Measurements from ENCODE around the gene PACSIN3. TPM values are rescaled to one million over a fixed set of nuclear protein-coding genes. Genes with fewer than 3 reads are reported as not detected.

The PACSIN3 gene
- total and polyA plus RNA-seq, 2 of the 13 experiments (the other 11 are each of a cell fraction or from before 2014, with no cell fraction given) = 47.9 to 93.3 TPM

- H3K36me3 ChIP-seq (replicated peaks in 1 of 2; ENCODE audit: control insufficient read depth in 1 of 2, insufficient read depth in 2 of 2, low read length in 2 of 2) = peaks cover 35 to 75% of the 10 kb centered on the region in 2 experiments
- no peaks in the 10 kb centered on the region for H3K9me3 ChIP-seq (ENCODE audit: low read length)
- 0 out of 2 replicates have a peak, but pooled peaks cover 10% of the 10 kb centered on the region for H4K20me1 ChIP-seq (ENCODE audit: insufficient read depth, low read length)
- DNase-seq (ENCODE audit: low spot score) = no peak
- H3K79me2 ChIP-seq (ENCODE audit: insufficient read depth, low read length) = peaks cover 61% of the 10 kb centered on the region
- BruUV-seq (replicated peaks) = no TSS peak
- no peak for ATAC-seq
- no peak overlapping the region for H3K9ac ChIP-seq (ENCODE audit: insufficient read depth, low read depth, low read length)
- FAIRE-seq = no peak
- H3K27me3 ChIP-seq (ENCODE audit: control insufficient read depth in 1 of 2, insufficient read depth in 2 of 2, low read length in 2 of 2) = no peaks in the 10 kb centered on the region; a peak in 1 of 5 replicates
- H2AFZ ChIP-seq (ENCODE audit: low read length) = no peak overlapping the region
- WGBS (ENCODE audit: low lambda C conversion rate) = 96% methylated on average over 5 of the region's 8 CpGs
- ChIA-PET CTCF (ENCODE audit: low intra/inter-chr PET ratio, low total read pairs) (no interaction called here), POLR2A (interaction anchor here (0.5 to 1.2 kb wide), 4 partner anchors 13 to 188 kb away, joined by 3 to 5 read pairs (median 4); no protein-coding TSS in a partner anchor)
- no peak for TF ChIP-seq ZNF878 (CRISPR knock-in tag; IDR thresholded peaks at IDR 0.05)
- intact Hi-C loops (cut with micrococcal nuclease; ENCODE audit: unreplicated experiment) = no loop called here
- H3K4me1 ChIP-seq (ENCODE audit: insufficient read depth, low read length) = peaks cover 31% of the 10 kb centered on the region
- H3K4me3 ChIP-seq (replicated peaks in 1 of 3; ENCODE audit: insufficient read depth in 1 of 3, low read depth in 2 of 3, low read length in 3 of 3) = no peak overlapping the region
- no peak overlapping the region for H3K27ac ChIP-seq (ENCODE audit: extremely low read length, insufficient read depth, low read length)
- in situ Hi-C loops (cut with HindIII; ENCODE audit: extremely low pct_ligation_motif_present, low pct_unique_long_range_greater_than_20kb) = no loop called here
- H3K4me2 ChIP-seq (ENCODE audit: low read depth, low read length) = no peak overlapping the region
These were observed 14.4 kb downstream of the PACSIN3 start for GRCh38 chr11:47171856-47172255.

GRCh38 chr11:47171061-47171838 is 15.0 kb downstream of the PACSIN3 start:
- 95% methylated on average over 14 of the region's 16 CpGs for WGBS (ENCODE audit: low lambda C conversion rate)
- no peak overlapping the region for H3K4me2 ChIP-seq (ENCODE audit: low read depth, low read length)
- no peaks in the 10 kb centered on the region for H3K9me3 ChIP-seq (ENCODE audit: low read length)
- ATAC-seq = no peak
- H3K4me1 ChIP-seq (ENCODE audit: insufficient read depth, low read length) = peaks cover 31% of the 10 kb centered on the region
- in situ Hi-C loops (cut with HindIII; ENCODE audit: extremely low pct_ligation_motif_present, low pct_unique_long_range_greater_than_20kb) (no loop called here), intact Hi-C loops (cut with micrococcal nuclease; ENCODE audit: unreplicated experiment) (no loop called here)
- no peak overlapping the region for H3K4me3 ChIP-seq (replicated peaks in 1 of 3; ENCODE audit: insufficient read depth in 1 of 3, low read depth in 2 of 3, low read length in 3 of 3)
- H3K27ac ChIP-seq (ENCODE audit: extremely low read length, insufficient read depth, low read length) = no peak overlapping the region
- no TSS peak for BruUV-seq (replicated peaks)
- DNase-seq (ENCODE audit: low spot score) = no peak
- ChIA-PET CTCF (ENCODE audit: low intra/inter-chr PET ratio, low total read pairs) (no interaction called here), POLR2A (interaction anchor here (0.5 to 2.0 kb wide), 3 partner anchors 14 to 101 kb away, joined by 3 to 5 read pairs (median 4); no protein-coding TSS in a partner anchor)
- FAIRE-seq = no peak
- H3K9ac ChIP-seq (ENCODE audit: insufficient read depth, low read depth, low read length) = no peak overlapping the region
- no peak overlapping the region for H2AFZ ChIP-seq (ENCODE audit: low read length)
- peaks cover 40 to 81% of the 10 kb centered on the region in 2 experiments for H3K36me3 ChIP-seq (replicated peaks in 1 of 2; ENCODE audit: control insufficient read depth in 1 of 2, insufficient read depth in 2 of 2, low read length in 2 of 2)
- H4K20me1 ChIP-seq (ENCODE audit: insufficient read depth, low read length) = 0 out of 2 replicates have a peak, but pooled peaks cover 10% of the 10 kb centered on the region
- peaks cover 58% of the 10 kb centered on the region for H3K79me2 ChIP-seq (ENCODE audit: insufficient read depth, low read length)
- peak; percentile 55 for TF ChIP-seq AGO2 (optimal IDR thresholded peaks at IDR 0.05; ENCODE audit: low read depth, low read length)
- peak; percentile 81; the same call in 1 of the 2 replicates for TF ChIP-seq ZKSCAN1 (IDR thresholded peaks at IDR 0.05; ENCODE audit: low read length)
- TF ChIP-seq MEF2D (CRISPR knock-in tag; IDR thresholded peaks at IDR 0.05) = no peak
- no peaks in the 10 kb centered on the region; a peak in 1 of 5 replicates for H3K27me3 ChIP-seq (ENCODE audit: control insufficient read depth in 1 of 2, insufficient read depth in 2 of 2, low read length in 2 of 2)
